HepG2 (cell line): ENCODE measurements around the gene NR2F6. TPM values are rescaled to one million over a fixed set of nuclear protein-coding genes. Genes with fewer than 3 reads are reported as not detected.
A peak's percentile ranks its signal among the peaks of the same experiment; 100 is the strongest.

Experiments
- AFF4 ChIP-seq: sonication (generic); formaldehyde crosslinking; IDR thresholded peaks from 2 replicates; pipeline ENCODE4 v1.4.0; 2020; ENCODE audit warnings: missing genetic modification reagents
- ATF7 ChIP-seq, 2 experiments: fragments of 450-650 bp in 1 of 2; sonication (generic) in 1 of 2; formaldehyde crosslinking in 1 of 2; IDR thresholded peaks; 2 replicates each; pipeline versions ENCODE4 v1.4.0 to v1.6.1; 2016 to 2020; ENCODE audit warnings: antibody characterized with exemption in 1 of 2, mild to moderate bottlenecking in 1 of 2, missing genetic modification reagents in 1 of 2
- HNF4G ChIP-seq, 2 experiments: sonication (generic) in 1 of 2; formaldehyde crosslinking in 1 of 2; IDR thresholded peaks; 2 replicates each; pipeline versions ENCODE4 v1.4.0 to v1.6.1; 2011 to 2020; ENCODE audit warnings: borderline replicate concordance in 2 of 2, low read depth in 2 of 2, mild to moderate bottlenecking in 2 of 2, low read length in 1 of 2, missing genetic modification reagents in 1 of 2, moderate library complexity in 1 of 2
- KAT8 ChIP-seq: IDR thresholded peaks from 2 replicates; pipeline ENCODE4 v1.6.1; 2016; ENCODE audit warnings: missing genetic modification reagents, missing compliant biosample characterization
- MLX ChIP-seq: IDR thresholded peaks from 2 replicates; pipeline ENCODE4 v1.6.1; 2016
- MYC ChIP-seq: sonication (generic); formaldehyde crosslinking; IDR thresholded peaks from 2 replicates; pipeline ENCODE4 v1.9.0; 2021; ENCODE audit warnings: missing genetic modification reagents, borderline replicate concordance
- NAIF1 ChIP-seq: sonication (generic); formaldehyde crosslinking; IDR thresholded peaks from 2 replicates; pipeline ENCODE4 v1.5.0; 2020; ENCODE audit warnings: mild to moderate bottlenecking, missing genetic modification reagents, borderline replicate concordance
- NCOA2 ChIP-seq: sonication (generic); formaldehyde crosslinking; IDR thresholded peaks from 2 replicates; pipeline ENCODE4 v1.8.0; 2022; ENCODE audit warnings: inconsistent platforms
- NFRKB ChIP-seq: fragments of 450-650 bp; IDR thresholded peaks from 2 replicates; pipeline ENCODE4 v1.6.1; 2017
- NONO ChIP-seq, 2 experiments: fragments of 450-650 bp in 1 of 2; sonication (generic) in 1 of 2; formaldehyde crosslinking in 1 of 2; IDR thresholded peaks in 1 of 2; conservative IDR thresholded peaks in 1 of 2; 2 replicates each; pipeline versions ENCODE4 v1.6.1 to v1.8.0; 2017 to 2022; ENCODE audit warnings: mild to moderate bottlenecking in 1 of 2, missing genetic modification reagents in 1 of 2, moderate library complexity in 1 of 2
- RXRA ChIP-seq: sonication (generic); formaldehyde crosslinking; IDR thresholded peaks from 2 replicates; pipeline ENCODE4 v1.5.1; 2020; ENCODE audit warnings: missing genetic modification reagents
- SP5 ChIP-seq: IDR thresholded peaks from 2 replicates; pipeline ENCODE4 v1.6.1; 2016; ENCODE audit warnings: low read depth, borderline replicate concordance
- SRSF9 ChIP-seq: fragments of 200-400 bp; formaldehyde crosslinking; IDR thresholded peaks from 2 replicates; pipeline ENCODE4 v1.6.1; 2018; ENCODE audit warnings: borderline replicate concordance, mild to moderate bottlenecking, low read depth, low read length; ENCODE audit not compliant: insufficient read depth, poor library complexity, severe bottlenecking
- TERF1 ChIP-seq: sonication (generic); formaldehyde crosslinking; IDR thresholded peaks from 2 replicates; pipeline ENCODE4 v1.8.0; 2022; ENCODE audit warnings: mild to moderate bottlenecking, missing genetic modification reagents, moderate library complexity
- THRA ChIP-seq: sonication (generic); formaldehyde crosslinking; IDR thresholded peaks from 2 replicates; pipeline ENCODE4 v1.4.0; 2020; ENCODE audit warnings: missing genetic modification reagents, borderline replicate concordance
- ZBTB10 ChIP-seq: sonication (generic); formaldehyde crosslinking; IDR thresholded peaks from 2 replicates; pipeline ENCODE4 v1.4.0; 2020; ENCODE audit warnings: missing genetic modification reagents, borderline replicate concordance
- ZBTB7A ChIP-seq: sonication (generic); formaldehyde crosslinking; IDR thresholded peaks from 2 replicates; pipeline ENCODE4 v1.8.0; 2022; ENCODE audit warnings: mild to moderate bottlenecking, missing genetic modification reagents
- ZEB1 ChIP-seq: IDR thresholded peaks from 2 replicates; pipeline ENCODE4 v1.6.1; 2012; ENCODE audit warnings: mild to moderate bottlenecking, low read depth, inconsistent platforms; ENCODE audit not compliant: insufficient replicate concordance
- ZNF629 ChIP-seq: sonication (generic); formaldehyde crosslinking; conservative IDR thresholded peaks from 2 replicates; pipeline ENCODE4 v1.5.0; 2020; ENCODE audit warnings: missing genetic modification reagents
- polyA plus RNA-seq, 8 experiments: library from polyadenylated mRNA; depleted of rRNA in 3 of 8; stranded (reverse) in 7 of 8; unstranded in 1 of 8; fragments of >200 nt; fragmentation: Illumina TruSeq in 4 of 8; extraction: Trizol in 4 of 8; gene quantifications; 2 replicates each; pipeline versions ENCODE4 v1.2.1 to v1.2.3, GENCODE V29; 2011 to 2016; ENCODE audit warnings: low read depth in 4 of 8, missing spikeins in 1 of 8, mixed read lengths in 1 of 8; ENCODE audit not compliant: insufficient read depth in 1 of 8
- total RNA-seq, 5 experiments: library from RNA; depleted of rRNA; stranded (reverse); fragments of >200 nt; fragmentation: Illumina TruSeq; extraction: Trizol; gene quantifications; 2 replicates each; pipeline ENCODE4 v1.2.3, GENCODE V29; 2016; ENCODE audit warnings: low read depth in 1 of 5

Gene NR2F6
- total and polyA plus RNA-seq, 2 of the 13 experiments (the other 11 are each of a cell fraction or from before 2014, with no cell fraction given) = 30.9 to 72.4 TPM

GRCh38 chr19:17255150-17255621 is 9.5 kb upstream of the NR2F6 start (continued):
- TF ChIP-seq NAIF1 (CRISPR knock-in tag) = no peak
- TF ChIP-seq ZNF629 (CRISPR knock-in tag) = no peak
- 0 out of 2 replicates have a peak, but pooled peaks have one; percentile 55 for TF ChIP-seq SP5 (CRISPR knock-in tag)
- no peak for TF ChIP-seq NFRKB
- TF ChIP-seq NONO (IDR thresholded peaks at IDR 0.05) = no peak
- no peak; the same call in 1 of the 2 replicates for TF ChIP-seq NONO (CRISPR knock-in tag; conservative IDR thresholded peaks at IDR 0.05)
- no peak for TF ChIP-seq ZBTB10 (CRISPR knock-in tag)
- TF ChIP-seq RXRA (CRISPR knock-in tag) = peak; percentile 44; the same call in 1 of the 2 replicates
- TF ChIP-seq ZBTB7A (CRISPR knock-in tag) = no peak
- TF ChIP-seq MLX (CRISPR knock-in tag) = no peak; the same call in 1 of the 2 replicates
- peak; percentile 36 for TF ChIP-seq THRA (CRISPR knock-in tag)
- TF ChIP-seq ATF7 (IDR thresholded peaks at IDR 0.05) = no peak
- TF ChIP-seq ATF7 (CRISPR knock-in tag; IDR thresholded peaks at IDR 0.05) = no peak
- TF ChIP-seq HNF4G (IDR thresholded peaks at IDR 0.05; ENCODE audit: borderline replicate concordance, low read depth, low read length) = peak; percentile 17; the same call in 1 of the 2 replicates
- no peak for TF ChIP-seq HNF4G (CRISPR knock-in tag; IDR thresholded peaks at IDR 0.05; ENCODE audit: borderline replicate concordance, low read depth)
- TF ChIP-seq NCOA2 (CRISPR knock-in tag) = peak; percentile 51; the same call in 1 of the 2 replicates
- peak; percentile 71; the same call in 1 of the 2 replicates for TF ChIP-seq MYC
- no peak for TF ChIP-seq AFF4 (CRISPR knock-in tag)
- no peak for TF ChIP-seq TERF1 (CRISPR knock-in tag)
- no peak for TF ChIP-seq ZEB1
- peak; percentile 56 for TF ChIP-seq KAT8 (CRISPR knock-in tag)
- TF ChIP-seq SRSF9 = no peak
